Suprapubic skin (tissue), 4 donors: ENCODE data around the gene CASP2. TPM values are rescaled to one million over a fixed set of nuclear protein-coding genes. Genes with fewer than 3 reads are reported as not detected.
"Not testable (repeated sequence)": the region's sequence is repeated elsewhere in the genome, so short reads cannot be mapped to it uniquely, and the experiment has no call there.

Experiments
- DNase-seq, 2 donors: peaks; one replicate each; pipeline ENCODE4 v3.0.0-alpha.2; 2019; ENCODE audit warnings: low spot score in 2 of 2
- H3K27ac ChIP-seq: fragments of 200-600 bp; sonication (generic); one replicate; pipeline ENCODE4 v1.5.1; 2019
- H3K27me3 ChIP-seq: fragments of 200-600 bp; sonication (generic); one replicate; pipeline ENCODE4 v1.5.1; 2019
- H3K36me3 ChIP-seq: fragments of 200-600 bp; sonication (generic); one replicate; pipeline ENCODE4 v1.5.1; 2019
- H3K4me1 ChIP-seq: fragments of 200-600 bp; sonication (generic); one replicate; pipeline ENCODE4 v1.5.1; 2019
- H3K4me3 ChIP-seq: fragments of 200-600 bp; sonication (generic); one replicate; pipeline ENCODE4 v1.5.1; 2019; ENCODE audit warnings: mild to moderate bottlenecking
- H3K9me3 ChIP-seq: fragments of 200-600 bp; sonication (generic); one replicate; pipeline ENCODE4 v1.5.1; 2019
- CTCF ChIP-seq, 2 donors: fragments of 200-600 bp in 1 of 2; fragments of 450-650 bp in 1 of 2; sonication (generic) in 1 of 2; IDR thresholded peaks; one replicate each; pipeline ENCODE4 v1.5.1; 2016 to 2019; ENCODE audit warnings: antibody characterized with exemption in 2 of 2, mild to moderate bottlenecking in 1 of 2, moderate library complexity in 1 of 2
- EP300 ChIP-seq: sonication (generic); formaldehyde crosslinking; IDR thresholded peaks from one replicate; pipeline ENCODE4 v1.6.1; 2017; ENCODE audit warnings: antibody characterized with exemption
- POLR2A ChIP-seq, 2 donors: fragments of 450-650 bp; IDR thresholded peaks; one replicate each; pipeline ENCODE4 v1.6.1; 2017; ENCODE audit warnings: antibody characterized with exemption in 2 of 2, mild to moderate bottlenecking in 2 of 2, moderate library complexity in 2 of 2
- POLR2AphosphoS5 ChIP-seq, 3 donors: sonication (generic); formaldehyde crosslinking; IDR thresholded peaks; one replicate each; pipeline ENCODE4 v1.6.1; 2017; ENCODE audit warnings: antibody characterized with exemption in 3 of 3
- WGBS: methylation state at CpG from one replicate; pipeline ENCODE4 v1.1.5; 2018; 5-methylcytosine and 5-hydroxymethylcytosine counted together
- total RNA-seq, 4 donors: library from RNA; depleted of rRNA; stranded (reverse); fragments of >200 nt; gene quantifications; one replicate each; pipeline ENCODE4 v1.1.0, GENCODE V29; 2016

CASP2 gene
- total RNA-seq, 4 donors from 2014 or later = 13.7 to 36.5 (median 25.3) TPM

GRCh38 chr7:143263266-143264195 is 24.6 kb upstream of the CASP2 start, which contains the start of gene GSTK1:
Gene GSTK1 (plus strand): TSS chr7:143263441. CDS start chr7:143263514, 73 bp downstream.
- H3K9me3 ChIP-seq = no peaks in the 10 kb centered on the region
- peaks cover 18% of the 10 kb centered on the region for H3K36me3 ChIP-seq
- 1% methylated on average over 33 of the region's 48 CpGs for WGBS
- peak within 1 kb of the TSS; percentile 87 for H3K27ac ChIP-seq
- peak; percentile 89 to 93 for DNase-seq
- peaks cover 22% of the 10 kb centered on the region for H3K4me1 ChIP-seq
- peak within 1 kb of the TSS; percentile 88 for H3K4me3 ChIP-seq
- TF ChIP-seq EP300 = no peak
- TF ChIP-seq POLR2A (IDR thresholded peaks at IDR 0.05) = peak; percentile 44 to 49
- TF ChIP-seq POLR2AphosphoS5 (IDR thresholded peaks at IDR 0.05) = peak in 1 of 3 donors; percentile 55
- TF ChIP-seq CTCF (IDR thresholded peaks at IDR 0.05) = no peak
- no peaks in the 10 kb centered on the region for H3K27me3 ChIP-seq

- 54% methylated on average over 15 of the region's 15 CpGs for WGBS
- peak overlapping the region; percentile 88 for H3K4me3 ChIP-seq
- H3K27ac ChIP-seq = peak overlapping the region; percentile 87
- not testable (repeated sequence) for H3K27me3 ChIP-seq, H3K9me3 ChIP-seq, DNase-seq
- peaks cover 22% of the 10 kb centered on the region for H3K4me1 ChIP-seq
- peaks cover 24% of the 10 kb centered on the region for H3K36me3 ChIP-seq
Measured at GRCh38 chr7:143264196-143264568, 24.0 kb upstream of the CASP2 start.

GRCh38 chr7:143265017-143265693 is 23.0 kb upstream of the CASP2 start:
- peaks cover 19% of the 10 kb centered on the region for H3K4me1 ChIP-seq
- TF ChIP-seq EP300 = no peak
- TF ChIP-seq POLR2A (IDR thresholded peaks at IDR 0.05) = no peak
- no peak for TF ChIP-seq POLR2AphosphoS5 (IDR thresholded peaks at IDR 0.05)
- TF ChIP-seq CTCF (IDR thresholded peaks at IDR 0.05) = no peak
- H3K27ac ChIP-seq = peak overlapping the region; percentile 87
- DNase-seq = no peak
- H3K36me3 ChIP-seq = peaks cover 33% of the 10 kb centered on the region
- H3K9me3 ChIP-seq = no peaks in the 10 kb centered on the region
- H3K4me3 ChIP-seq = peak overlapping the region; percentile 88
- WGBS = 59% methylated on average over 15 of the region's 15 CpGs
- no peaks in the 10 kb centered on the region for H3K27me3 ChIP-seq

- no peaks in the 10 kb centered on the region for H3K27me3 ChIP-seq
- 69% methylated on average over 5 of the region's 5 CpGs for WGBS
- TF ChIP-seq POLR2A (IDR thresholded peaks at IDR 0.05) = no peak
- TF ChIP-seq CTCF (IDR thresholded peaks at IDR 0.05) = no peak
- TF ChIP-seq EP300 = no peak
- no peak for TF ChIP-seq POLR2AphosphoS5 (IDR thresholded peaks at IDR 0.05)
- peaks cover 10% of the 10 kb centered on the region for H3K4me1 ChIP-seq
- H3K4me3 ChIP-seq = no peak overlapping the region
- no peak for DNase-seq
- H3K36me3 ChIP-seq = peaks cover 36% of the 10 kb centered on the region
- H3K27ac ChIP-seq = no peak overlapping the region
- no peaks in the 10 kb centered on the region for H3K9me3 ChIP-seq
Measured at GRCh38 chr7:143269251-143269650, 18.9 kb upstream of the CASP2 start.

- Histone ChIP-seq H3K4me3 (no peak overlapping the region), H3K27me3 (no peaks in the 10 kb centered on the region), H3K4me1 (no peaks in the 10 kb centered on the region), H3K27ac (no peak overlapping the region), H3K36me3 (peaks cover 36% of the 10 kb centered on the region), H3K9me3 (no peaks in the 10 kb centered on the region)
- WGBS = 90% methylated on average over 1 of the region's 1 CpG
- DNase-seq = no peak
- no peak for TF ChIP-seq POLR2A (IDR thresholded peaks at IDR 0.05)
- no peak for TF ChIP-seq EP300
- no peak for TF ChIP-seq POLR2AphosphoS5 (IDR thresholded peaks at IDR 0.05)
Measured at GRCh38 chr7:143271240-143271639, 16.9 kb upstream of the CASP2 start.

GRCh38 chr7:143272871-143273270 is 15.3 kb upstream of the CASP2 start:
- no peak overlapping the region for H3K27ac ChIP-seq
- H3K4me1 ChIP-seq = no peaks in the 10 kb centered on the region
- peaks cover 25% of the 10 kb centered on the region for H3K36me3 ChIP-seq
- H3K9me3 ChIP-seq = no peaks in the 10 kb centered on the region
- TF ChIP-seq CTCF (IDR thresholded peaks at IDR 0.05) = no peak
- TF ChIP-seq POLR2AphosphoS5 (IDR thresholded peaks at IDR 0.05) = no peak
- no peak for TF ChIP-seq POLR2A (IDR thresholded peaks at IDR 0.05)
- TF ChIP-seq EP300 = no peak
- no peak overlapping the region for H3K4me3 ChIP-seq
- WGBS = 93% methylated on average over 2 of the region's 2 CpGs
- DNase-seq = no peak
- no peaks in the 10 kb centered on the region for H3K27me3 ChIP-seq
